Left renal cortex interstitium (tissue), 4 donors: ENCODE measurements around the gene LTN1. TPM values are rescaled to one million over a fixed set of nuclear protein-coding genes. Genes with fewer than 3 reads are reported as not detected.
"Not testable (repeated sequence)": the region's sequence is repeated elsewhere in the genome, so short reads cannot be mapped to it uniquely, and the experiment has no call there.

ENCODE experiments used
- DNase-seq, 4 donors: peaks; one replicate each; pipeline ENCODE4 v3.0.0-alpha.2; 2013; ENCODE audit warnings: low read depth in 4 of 4, low spot score in 2 of 4, missing footprints in 1 of 4
- polyA plus RNA-seq, 4 donors: library from polyadenylated mRNA; unstranded; fragments of 120-200 nt; gene quantifications; one replicate each; pipeline ENCODE4 v1.2.1, GENCODE V29; 2013; ENCODE audit not compliant: insufficient read length in 4 of 4

Gene LTN1
- polyA plus RNA-seq, 4 donors = 31.0 to 40.1 (median 34.0) TPM

- no peak for DNase-seq
These were observed 56.6 kb downstream of the LTN1 start for GRCh38 chr21:28936036-28936435.

GRCh38 chr21:28932717-28933116 lies 60.0 kb downstream of the LTN1 start:
- no peak for DNase-seq

GRCh38 chr21:28931708-28932372 lies 60.8 kb downstream of the LTN1 start:
- not testable (repeated sequence) for DNase-seq

- no peak for DNase-seq
These were observed 63.9 kb downstream of the LTN1 start for GRCh38 chr21:28928578-28929420.

- no peak for DNase-seq
These were observed 65.5 kb downstream of the LTN1 start for GRCh38 chr21:28927130-28927529.

- no peak for DNase-seq
These were observed 69.2 kb downstream of the LTN1 start for GRCh38 chr21:28923439-28923975.

GRCh38 chr21:28922368-28922767 lies 70.3 kb downstream of the LTN1 start:
- no peak for DNase-seq

GRCh38 chr21:28916150-28916893 lies 76.4 kb downstream of the LTN1 start:
- DNase-seq = no peak

- no peak for DNase-seq
These were observed 79.6 kb downstream of the LTN1 start for GRCh38 chr21:28913071-28913470.

GRCh38 chr21:28910280-28910887 lies 82.3 kb downstream of the LTN1 start:
- DNase-seq = no peak

- DNase-seq = no peak
These were observed 84.3 kb downstream of the LTN1 start for GRCh38 chr21:28908351-28908750.

GRCh38 chr21:28906841-28907240 lies 85.8 kb downstream of the LTN1 start:
- DNase-seq = no peak

GRCh38 chr21:28906236-28906635 lies 86.4 kb downstream of the LTN1 start:
- no peak for DNase-seq

- no peak for DNase-seq
These were observed 87.7 kb downstream of the LTN1 start for GRCh38 chr21:28904961-28905435.

- no peak for DNase-seq
These were observed 89.2 kb downstream of the LTN1 start for GRCh38 chr21:28903448-28903847.

GRCh38 chr21:28900481-28900880 lies 92.2 kb downstream of the LTN1 start:
- DNase-seq = no peak

GRCh38 chr21:28899744-28900143 lies 92.9 kb downstream of the LTN1 start:
- no peak for DNase-seq

- DNase-seq = no peak
These were observed 93.5 kb downstream of the LTN1 start for GRCh38 chr21:28899220-28899619.

- no peak for DNase-seq
These were observed 99.0 kb downstream of the LTN1 start for GRCh38 chr21:28893687-28894086.
